GM18907 (cell line): Measurements from ENCODE around the gene PIK3AP1.

Experiments used
- ATAC-seq: cut with Tn5 transposase; IDR thresholded peaks from one replicate; pipeline ENCODE4 v1.9.1; 2021; ENCODE audit warnings: mild to moderate bottlenecking, moderate library complexity; ENCODE audit not compliant: unreplicated experiment

Gene PIK3AP1

GRCh38 chr10:96673318-96674099 lies 46.8 kb downstream of the PIK3AP1 start:
- peak; percentile 75 for ATAC-seq

- no peak for ATAC-seq
Observed at GRCh38 chr10:96672481-96673175, 47.7 kb downstream of the PIK3AP1 start.

GRCh38 chr10:96671211-96671890 lies 49.0 kb downstream of the PIK3AP1 start:
- ATAC-seq, result no peak

- ATAC-seq, result no peak
Observed at GRCh38 chr10:96670786-96671185, 49.5 kb downstream of the PIK3AP1 start.

GRCh38 chr10:96667401-96667800 lies 52.9 kb downstream of the PIK3AP1 start:
- no peak for ATAC-seq

- ATAC-seq, result peak; percentile 67
Observed at GRCh38 chr10:96666741-96667140, 53.6 kb downstream of the PIK3AP1 start.

GRCh38 chr10:96665306-96665705 lies 55.0 kb downstream of the PIK3AP1 start:
- ATAC-seq, result no peak

GRCh38 chr10:96664563-96664962 lies 55.8 kb downstream of the PIK3AP1 start:
- ATAC-seq, result no peak

GRCh38 chr10:96663797-96664196 lies 56.5 kb downstream of the PIK3AP1 start:
- no peak for ATAC-seq

GRCh38 chr10:96661632-96662031 lies 58.7 kb downstream of the PIK3AP1 start:
- ATAC-seq, result no peak

- no peak for ATAC-seq
Observed at GRCh38 chr10:96660297-96660696, 60.0 kb downstream of the PIK3AP1 start.

GRCh38 chr10:96658844-96659243 lies 61.5 kb downstream of the PIK3AP1 start:
- no peak for ATAC-seq

GRCh38 chr10:96657385-96657784 lies 62.9 kb downstream of the PIK3AP1 start:
- ATAC-seq, result no peak

GRCh38 chr10:96656839-96657238 lies 63.5 kb downstream of the PIK3AP1 start:
- no peak for ATAC-seq

GRCh38 chr10:96656198-96656577 lies 64.1 kb downstream of the PIK3AP1 start:
- ATAC-seq, result no peak

- ATAC-seq, result no peak
Observed at GRCh38 chr10:96655461-96656197, 64.7 kb downstream of the PIK3AP1 start.

- peak; percentile 78 for ATAC-seq
Observed at GRCh38 chr10:96651998-96652431, 68.3 kb downstream of the PIK3AP1 start.

GRCh38 chr10:96650958-96651357 lies 69.4 kb downstream of the PIK3AP1 start:
- no peak for ATAC-seq

GRCh38 chr10:96648297-96648696 lies 72.0 kb downstream of the PIK3AP1 start:
- no peak for ATAC-seq

GRCh38 chr10:96647466-96647865 lies 72.8 kb downstream of the PIK3AP1 start:
- ATAC-seq, result no peak

GRCh38 chr10:96646751-96647166 lies 73.6 kb downstream of the PIK3AP1 start:
- ATAC-seq, result no peak
